ENCODE measurements around the gene MARCHF5. TPM values are rescaled to one million over a fixed set of nuclear protein-coding genes. Genes with fewer than 3 reads are reported as not detected.

Gene MARCHF5
- total and polyA plus RNA-seq, 9 donors: 15.4 to 44.1 (median 36.0) TPM

DNA sequence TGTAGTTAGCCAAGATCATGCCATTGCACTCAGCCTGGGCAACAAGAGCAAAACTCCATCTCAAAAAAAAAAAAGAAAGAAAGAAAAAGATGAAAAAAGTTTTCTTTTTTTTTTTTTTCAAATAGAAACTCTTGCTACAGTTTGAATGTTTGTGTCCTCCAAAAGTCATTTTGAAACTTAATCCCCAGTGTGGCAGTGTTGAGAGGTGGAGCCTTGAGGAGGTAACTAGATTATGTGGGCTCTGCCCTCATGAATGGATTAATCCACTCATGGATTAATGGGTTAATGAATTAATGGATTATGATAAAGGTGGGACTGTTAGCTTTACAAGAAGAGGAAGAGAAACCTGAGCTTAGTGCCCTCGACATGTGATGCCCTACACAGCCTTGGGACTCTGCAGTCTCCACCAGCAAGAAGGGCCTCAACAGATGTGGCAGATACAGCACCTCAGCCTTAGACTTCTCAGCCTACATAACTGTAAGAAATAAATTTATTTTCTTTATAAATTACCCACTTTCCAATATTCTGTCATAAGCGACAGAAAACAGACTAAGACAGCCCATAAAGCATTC lies 25.2 kb upstream of the MARCHF5 start:
- H3K27me3 ChIP-seq: no peaks in the 10 kb centered on the region
- H3K27ac ChIP-seq: no peak overlapping the region
- TF ChIP-seq, protein P1, sequence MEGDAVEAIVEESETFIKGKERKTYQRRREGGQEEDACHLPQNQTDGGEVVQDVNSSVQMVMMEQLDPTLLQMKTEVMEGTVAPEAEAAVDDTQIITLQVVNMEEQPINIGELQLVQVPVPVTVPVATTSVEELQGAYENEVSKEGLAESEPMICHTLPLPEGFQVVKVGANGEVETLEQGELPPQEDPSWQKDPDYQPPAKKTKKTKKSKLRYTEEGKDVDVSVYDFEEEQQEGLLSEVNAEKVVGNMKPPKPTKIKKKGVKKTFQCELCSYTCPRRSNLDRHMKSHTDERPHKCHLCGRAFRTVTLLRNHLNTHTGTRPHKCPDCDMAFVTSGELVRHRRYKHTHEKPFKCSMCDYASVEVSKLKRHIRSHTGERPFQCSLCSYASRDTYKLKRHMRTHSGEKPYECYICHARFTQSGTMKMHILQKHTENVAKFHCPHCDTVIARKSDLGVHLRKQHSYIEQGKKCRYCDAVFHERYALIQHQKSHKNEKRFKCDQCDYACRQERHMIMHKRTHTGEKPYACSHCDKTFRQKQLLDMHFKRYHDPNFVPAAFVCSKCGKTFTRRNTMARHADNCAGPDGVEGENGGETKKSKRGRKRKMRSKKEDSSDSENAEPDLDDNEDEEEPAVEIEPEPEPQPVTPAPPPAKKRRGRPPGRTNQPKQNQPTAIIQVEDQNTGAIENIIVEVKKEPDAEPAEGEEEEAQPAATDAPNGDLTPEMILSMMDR (IDR thresholded peaks at IDR 0.05): no peak
- TF ChIP-seq POLR2A (IDR thresholded peaks at IDR 0.05) (no peak), EP300 (IDR thresholded peaks at IDR 0.05) (no peak)
- no peaks in the 10 kb centered on the region for H3K36me3 ChIP-seq
- H3K9me3 ChIP-seq: no peaks in the 10 kb centered on the region
- intact Hi-C loops (cut with DNase I): no loop called here
- no peak for DNase-seq
- no peak overlapping the region for H3K4me3 ChIP-seq
- 33 to 55% (median 53%) methylated on average over 2 of the region's 2 CpGs for WGBS, 3 donors
- H3K4me1 ChIP-seq (ENCODE audit: insufficient read depth): no peaks in the 10 kb centered on the region

DNA sequence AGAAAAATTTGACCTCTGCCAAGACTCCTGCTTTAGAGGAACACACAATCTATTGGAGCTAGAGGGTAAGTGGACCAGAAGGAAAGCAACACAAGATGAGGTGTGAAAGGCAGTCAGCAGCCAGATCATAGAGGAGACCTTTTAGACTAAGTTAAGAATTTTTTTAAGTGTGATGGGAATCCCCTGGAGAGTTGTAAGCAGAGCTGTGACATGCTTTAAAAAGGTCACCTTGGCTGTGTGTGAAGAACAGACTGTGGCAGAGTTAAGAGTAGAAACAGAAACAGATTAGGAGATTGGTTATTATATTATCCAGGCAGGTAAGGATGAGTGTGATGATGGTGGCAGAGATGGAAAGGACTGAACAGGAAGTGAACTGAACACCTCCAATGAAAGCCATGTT lies 23.6 kb upstream of the MARCHF5 start:
- Histone ChIP-seq H3K4me1 (ENCODE audit: insufficient read depth) (no peaks in the 10 kb centered on the region), H3K27me3 (no peaks in the 10 kb centered on the region), H3K9me3 (no peaks in the 10 kb centered on the region), H3K36me3 (no peaks in the 10 kb centered on the region), H3K4me3 (no peak overlapping the region), H3K27ac (no peak overlapping the region)
- TF ChIP-seq POLR2A (IDR thresholded peaks at IDR 0.05) (no peak), EP300 (IDR thresholded peaks at IDR 0.05) (no peak)
- TF ChIP-seq, protein P1 (IDR thresholded peaks at IDR 0.05): no peak
- intact Hi-C loops (cut with DNase I): no loop called here
- DNase-seq: no peak

DNA sequence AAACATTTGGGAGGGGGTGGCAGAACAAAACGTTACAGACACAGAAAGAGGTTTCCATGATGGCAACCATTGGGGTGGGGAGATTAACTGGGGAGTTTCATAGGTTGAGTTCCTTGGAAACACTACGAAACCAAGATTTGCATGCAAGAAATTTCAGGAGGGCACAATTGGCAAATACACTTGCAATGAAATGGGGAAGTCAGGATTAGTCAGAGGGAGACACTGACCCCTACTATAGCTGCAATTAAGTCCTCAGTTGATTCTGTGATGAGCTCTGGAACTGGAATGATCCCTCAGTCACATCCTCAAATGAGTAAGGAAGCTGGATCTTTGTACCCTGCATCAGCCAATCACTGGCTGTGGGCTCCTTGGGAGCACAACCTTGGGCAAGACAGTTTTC lies 22.2 kb upstream of the MARCHF5 start:
- Histone ChIP-seq H3K4me3 (no peak overlapping the region), H3K9me3 (no peaks in the 10 kb centered on the region), H3K27ac (no peak overlapping the region), H3K27me3 (no peaks in the 10 kb centered on the region), H3K4me1 (ENCODE audit: insufficient read depth) (no peaks in the 10 kb centered on the region), H3K36me3 (no peaks in the 10 kb centered on the region)
- intact Hi-C loops (cut with DNase I): no loop called here
- TF ChIP-seq, protein P1 (IDR thresholded peaks at IDR 0.05): no peak
- TF ChIP-seq POLR2A (IDR thresholded peaks at IDR 0.05): no peak
- no peak for TF ChIP-seq EP300 (IDR thresholded peaks at IDR 0.05)
- DNase-seq: no peak
- 68 to 77% (median 74%) methylated on average over 2 of the region's 2 CpGs for WGBS, 3 donors

DNA sequence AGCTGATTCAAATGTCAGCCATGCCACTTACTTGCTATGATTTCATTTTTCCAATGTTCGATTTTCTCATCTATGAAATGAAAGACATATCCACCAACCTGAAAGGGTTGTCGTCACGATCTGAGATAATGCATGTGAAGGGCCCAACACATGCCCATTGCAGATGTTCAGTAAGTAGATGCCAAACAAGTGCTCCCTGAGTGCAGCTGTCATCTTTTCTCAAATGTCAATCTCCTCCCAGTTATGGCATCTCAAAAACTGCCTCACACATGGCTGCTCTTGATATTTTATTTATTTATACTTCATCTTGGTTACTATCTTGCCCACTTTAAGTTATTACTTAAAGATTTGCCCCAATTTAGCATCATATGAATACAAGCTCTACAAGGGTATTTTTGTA lies 16.9 kb upstream of the MARCHF5 start:
- 96 to 97% (median 97%) methylated on average over 3 of the region's 3 CpGs for WGBS, 3 donors
- H3K27ac ChIP-seq: no peak overlapping the region
- no peaks in the 10 kb centered on the region for H3K27me3 ChIP-seq
- H3K4me3 ChIP-seq: no peak overlapping the region
- H3K36me3 ChIP-seq: no peaks in the 10 kb centered on the region
- peaks cover 2% of the 10 kb centered on the region for H3K4me1 ChIP-seq (ENCODE audit: insufficient read depth)
- intact Hi-C loops (cut with DNase I): no loop called here
- TF ChIP-seq POLR2A (IDR thresholded peaks at IDR 0.05) (no peak), EP300 (IDR thresholded peaks at IDR 0.05) (no peak)
- TF ChIP-seq, protein P1 (IDR thresholded peaks at IDR 0.05): no peak
- no peak for DNase-seq
- H3K9me3 ChIP-seq: no peaks in the 10 kb centered on the region

Data from ovary (tissue), 9 donors.